Left lung (tissue), 10 donors: Measurements from ENCODE around the gene CCDC141. TPM values are rescaled to one million over a fixed set of nuclear protein-coding genes. Genes with fewer than 3 reads are reported as not detected.

Experiments used
- ATAC-seq: fragments of 200-7000 bp; cut with Tn5 transposase; one replicate; pipeline ENCODE4 v1.9.1; 2020; ENCODE audit warnings: moderate library complexity
- DNase-seq, 4 donors: peaks; one replicate each; pipeline ENCODE4 v3.0.0-alpha.2; 2013 to 2020
- H3K27ac ChIP-seq, 2 donors: fragments of 200-600 bp; sonication (generic) in 1 of 2; one replicate each; pipeline versions ENCODE4 v1.5.0 to v1.8.0; 2020 to 2021
- H3K27me3 ChIP-seq, 2 donors: fragments of 200-600 bp; sonication (generic) in 1 of 2; one replicate each; pipeline versions ENCODE4 v1.5.0 to v1.8.0; 2020 to 2021
- H3K36me3 ChIP-seq, 2 donors: fragments of 200-600 bp; sonication (generic) in 1 of 2; one replicate each; pipeline versions ENCODE4 v1.5.0 to v1.8.0; 2020 to 2021
- H3K4me1 ChIP-seq, 2 donors: fragments of 200-600 bp; one replicate each; pipeline ENCODE4 v1.8.0; 2021
- H3K4me3 ChIP-seq, 2 donors: fragments of 200-600 bp; sonication (generic) in 1 of 2; one replicate each; pipeline versions ENCODE4 v1.5.0 to v1.8.0; 2020 to 2021; ENCODE audit warnings: mild to moderate bottlenecking in 1 of 2
- H3K9me3 ChIP-seq, 2 donors: fragments of 200-600 bp; sonication (generic) in 1 of 2; one replicate each; pipeline versions ENCODE4 v1.5.0 to v1.8.0; 2020 to 2021
- CTCF ChIP-seq, 2 donors: fragments of 200-600 bp; sonication (generic) in 1 of 2; IDR thresholded peaks; one replicate each; pipeline versions ENCODE4 v1.5.0 to v1.8.0; 2021; ENCODE audit warnings: antibody characterized with exemption in 2 of 2
- intact Hi-C, 2 donors: fragments of 100-400 bp; cut with DNase I; formaldehyde crosslinking; loops; one replicate each; pipeline versions ENCODE4 v1.11.2 to v1.14.2; 2022
- polyA plus RNA-seq, 6 donors: library from polyadenylated mRNA; unstranded; fragments of 120-200 nt; gene quantifications; one replicate each; pipeline ENCODE4 v1.2.1, GENCODE V29; 2013; ENCODE audit not compliant: insufficient read length in 6 of 6
- total RNA-seq, 2 donors: library from RNA; stranded (reverse); fragmentation: NEBNext Ultra II Directional; extraction: Animal tissue kit (Norgen Biotek cat#: 25700); gene quantifications; one replicate each; pipeline ENCODE4 v1.2.1, GENCODE V29; 2021
- donor health status: DM: no; HTN: yes; CAD: no.
- donor health status: DM: no; HTN: no; CAD: no.

The CCDC141 gene
- total and polyA plus RNA-seq, 8 donors, result 1.6 to 29.6 (median 3.2) TPM

- no peak for DNase-seq
- H3K36me3 ChIP-seq, result no peaks in the 10 kb centered on the region
- intact Hi-C loops, result no loop called here
- TF ChIP-seq CTCF (IDR thresholded peaks at IDR 0.05), result no peak
- no peak for ATAC-seq
- no peak overlapping the region for H3K4me3 ChIP-seq
- H3K27ac ChIP-seq, result no peak overlapping the region
- H3K9me3 ChIP-seq, result peaks cover 0 to 17% of the 10 kb centered on the region in 2 donors
- H3K27me3 ChIP-seq, result no peaks in the 10 kb centered on the region
- H3K4me1 ChIP-seq, result no peaks in the 10 kb centered on the region
Observed at GRCh38 chr2:179082697-179083096, 32.8 kb upstream of the CCDC141 start.

GRCh38 chr2:179081954-179082353 is 32.0 kb upstream of the CCDC141 start:
- Histone ChIP-seq H3K27me3 (no peaks in the 10 kb centered on the region), H3K27ac (no peak overlapping the region), H3K4me1 (no peaks in the 10 kb centered on the region), H3K36me3 (no peaks in the 10 kb centered on the region), H3K4me3 (no peak overlapping the region), H3K9me3 (peaks cover 0 to 24% of the 10 kb centered on the region in 2 donors)
- ATAC-seq (no peak), DNase-seq (no peak)
- intact Hi-C loops, result no loop called here
- TF ChIP-seq CTCF (IDR thresholded peaks at IDR 0.05), result no peak

GRCh38 chr2:179072527-179072926 is 22.6 kb upstream of the CCDC141 start:
- no peaks in the 10 kb centered on the region for H3K36me3 ChIP-seq
- H3K4me1 ChIP-seq, result no peaks in the 10 kb centered on the region
- no peak for ATAC-seq
- intact Hi-C loops, result no loop called here
- H3K9me3 ChIP-seq, result peaks cover 0 to 5% of the 10 kb centered on the region in 2 donors
- no peaks in the 10 kb centered on the region for H3K27me3 ChIP-seq
- H3K27ac ChIP-seq, result no peak overlapping the region
- no peak for TF ChIP-seq CTCF (IDR thresholded peaks at IDR 0.05)
- no peak for DNase-seq
- H3K4me3 ChIP-seq, result no peak overlapping the region

GRCh38 chr2:179071810-179072355 is 21.9 kb upstream of the CCDC141 start:
- Histone ChIP-seq H3K9me3 (peaks cover 0 to 4% of the 10 kb centered on the region in 2 donors), H3K27me3 (no peaks in the 10 kb centered on the region), H3K36me3 (no peaks in the 10 kb centered on the region), H3K4me1 (no peaks in the 10 kb centered on the region), H3K27ac (no peak overlapping the region), H3K4me3 (no peak overlapping the region)
- intact Hi-C loops, result no loop called here
- DNase-seq (no peak), ATAC-seq (no peak)
- TF ChIP-seq CTCF (IDR thresholded peaks at IDR 0.05), result no peak

GRCh38 chr2:179070895-179071294 is 21.0 kb upstream of the CCDC141 start:
- no peaks in the 10 kb centered on the region for H3K27me3 ChIP-seq
- intact Hi-C loops, result no loop called here
- no peak for ATAC-seq

More at GRCh38 chr2:179070895-179071294, 21.0 kb upstream of the CCDC141 start:
- no peak overlapping the region for H3K27ac ChIP-seq
- no peaks in the 10 kb centered on the region for H3K4me1 ChIP-seq
- H3K9me3 ChIP-seq, result peaks cover 0 to 4% of the 10 kb centered on the region in 2 donors
- TF ChIP-seq CTCF (IDR thresholded peaks at IDR 0.05), result no peak
- H3K36me3 ChIP-seq, result no peaks in the 10 kb centered on the region
- H3K4me3 ChIP-seq, result no peak overlapping the region
- no peak for DNase-seq
